T-helper 2 cell (primary cell): Measurements from ENCODE around the gene ABCA3.
"Not testable (repeated sequence)": the region's sequence is repeated elsewhere in the genome, so short reads cannot be mapped to it uniquely, and the experiment has no call there.

ENCODE experiments used
- DNase-seq, 5 experiments: peaks; one replicate each; pipeline versions ENCODE4 v3.0.0 to v3.0.0-alpha.2; 2012 to 2022
- total RNA-seq, 2 donors: gene quantifications; one replicate each; lab custom pipeline; 2026; lab: John Stamatoyannopoulos, UW

Gene ABCA3
- total RNA-seq, result 16.8 to 17.0 reads per million in 2 donors

DNA sequence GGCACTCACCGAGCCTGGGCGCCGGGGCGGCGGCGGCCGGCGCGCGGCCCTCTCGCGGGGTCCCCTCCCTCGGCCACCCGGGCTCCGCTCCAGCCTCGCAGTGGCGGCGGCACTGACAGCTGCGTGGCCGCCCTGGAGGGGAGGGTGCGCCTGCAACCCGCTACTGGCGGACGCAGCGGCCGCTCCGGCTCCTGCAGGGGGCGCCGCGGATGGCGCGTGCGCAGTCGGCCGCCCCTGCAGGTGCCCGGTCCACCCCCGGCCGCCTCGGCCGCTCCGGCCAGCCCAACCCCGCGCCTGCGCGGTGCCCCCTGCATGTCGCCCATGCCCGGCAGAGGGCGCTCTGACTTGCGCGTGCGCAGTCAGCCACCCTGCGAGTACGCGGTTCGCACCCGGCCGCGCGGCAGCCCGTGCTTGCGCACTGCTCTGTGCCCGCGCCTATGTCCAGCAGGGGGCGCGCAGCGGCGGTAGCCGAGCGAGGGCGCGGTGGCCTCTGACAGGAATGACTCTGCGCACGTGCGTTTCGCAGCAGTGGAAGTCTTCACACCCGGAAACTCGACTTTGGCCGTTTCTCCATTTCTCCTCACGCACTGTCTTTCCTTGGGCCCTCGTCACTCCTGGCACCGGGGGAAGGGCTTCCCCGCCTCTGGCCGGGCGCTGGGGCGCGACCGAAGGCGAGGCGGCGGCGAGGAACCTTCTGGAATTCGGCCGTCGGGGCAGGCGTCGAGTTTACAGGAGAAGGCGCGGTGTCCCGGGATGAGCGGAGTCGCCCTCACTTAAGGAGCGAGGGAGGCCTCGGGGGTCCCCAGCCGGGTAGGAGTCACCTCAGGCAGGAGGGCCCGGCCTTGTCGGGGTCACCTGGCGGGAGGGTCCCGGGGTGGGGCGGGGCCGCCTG is at the start of gene ABCA3:
TSS of gene ABCA3 (minus strand) at position 165 of the 892 bp plus-strand sequence. CDS start 14,262 bp downstream, outside the sequence.
- DNase-seq, result peak; percentile 88 to 94 (median 89)

DNA sequence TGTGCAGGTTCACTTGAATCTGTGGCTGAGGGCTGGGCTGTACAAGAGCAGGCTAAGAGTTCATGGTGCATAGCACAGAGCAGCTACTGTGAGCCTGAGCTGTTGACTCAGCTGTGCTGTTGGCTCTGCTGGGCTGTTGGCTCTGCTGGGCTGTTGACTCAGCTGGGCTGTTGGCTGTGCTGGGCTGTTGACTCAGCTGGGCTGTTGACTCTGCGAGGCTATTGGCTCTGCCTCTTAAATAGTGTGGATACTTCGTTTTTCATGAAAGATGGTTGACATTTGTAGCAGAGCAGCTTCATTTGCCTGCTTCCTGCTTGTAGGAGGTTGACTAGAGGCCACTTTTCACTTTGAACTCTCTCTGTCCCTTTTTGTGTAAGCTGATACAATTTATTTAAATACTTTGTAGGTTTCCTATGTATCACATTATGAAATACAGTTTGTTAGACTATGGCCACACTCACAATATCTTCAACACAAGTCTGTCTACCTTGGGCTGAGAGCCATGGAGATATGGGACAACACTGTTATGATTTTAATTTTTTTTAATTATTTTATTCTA is 48.4 kb upstream of the ABCA3 start:
- DNase-seq, result no peak

- DNase-seq, result no peak
Measured at GRCh38 chr16:2388139-2388874, 47.8 kb upstream of the ABCA3 start.

DNA sequence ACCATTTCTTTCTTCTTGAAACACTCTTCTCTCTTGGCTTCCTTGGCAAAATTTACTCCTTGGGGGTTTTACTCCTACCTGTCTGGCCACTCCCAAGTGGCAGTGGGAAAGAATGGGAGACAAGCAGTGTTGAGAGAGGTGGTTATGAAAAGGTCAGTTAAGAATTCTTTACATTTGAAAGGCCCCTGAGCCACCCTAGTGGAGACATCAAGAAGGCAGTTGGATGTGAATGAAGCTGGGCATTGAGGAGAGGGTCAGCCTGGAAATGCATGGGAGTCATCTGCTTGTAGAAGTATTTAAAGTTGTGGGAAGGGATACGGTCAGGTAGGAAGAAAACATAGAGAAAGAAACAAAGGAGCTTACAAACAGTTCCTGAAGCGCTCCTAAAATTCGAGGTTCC is 46.5 kb upstream of the ABCA3 start:
- no peak for DNase-seq

GRCh38 chr16:2385982-2386381 is 45.5 kb upstream of the ABCA3 start:
- DNase-seq, result not testable (repeated sequence)

- no peak for DNase-seq
Measured at GRCh38 chr16:2385190-2385836, 44.8 kb upstream of the ABCA3 start.

DNA sequence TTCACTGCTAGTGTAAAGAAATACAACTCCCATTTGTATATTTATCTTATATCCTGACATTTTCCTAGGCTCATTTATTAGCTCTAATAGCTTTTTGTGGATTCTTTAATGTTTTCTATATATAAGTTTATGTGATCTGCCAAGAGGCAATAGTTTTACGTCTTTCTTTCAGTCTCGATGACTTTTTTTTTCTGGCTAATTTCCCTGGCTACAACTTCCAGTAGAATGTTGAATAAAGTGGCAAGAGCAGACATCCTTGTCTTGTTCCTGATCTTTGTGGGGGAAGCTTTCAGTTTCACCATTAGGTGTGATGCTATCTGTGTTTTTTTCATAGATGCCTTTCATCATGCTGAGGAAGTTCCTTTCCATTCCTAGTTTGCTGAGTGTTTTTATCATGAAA is 43.9 kb upstream of the ABCA3 start:
- DNase-seq, result no peak

GRCh38 chr16:2383501-2383900 is 43.0 kb upstream of the ABCA3 start:
- DNase-seq, result no peak

DNA sequence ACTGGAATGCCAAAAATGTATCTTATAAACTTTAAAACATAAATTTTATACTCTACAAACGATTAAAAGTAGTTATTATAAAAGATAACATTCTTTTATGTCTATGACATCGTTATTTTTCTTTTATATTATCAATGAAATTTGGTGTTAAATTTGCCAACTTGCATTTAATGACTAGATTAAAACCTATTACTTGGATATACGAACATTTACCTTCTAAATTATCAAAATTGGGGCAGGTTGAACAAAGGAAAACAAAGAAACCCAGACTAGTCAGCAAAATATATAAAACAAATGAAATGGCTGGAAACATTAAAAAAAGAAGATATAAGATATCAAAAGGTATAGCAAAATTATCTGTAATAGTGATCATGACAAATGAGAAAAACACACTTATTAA is 34.1 kb upstream of the ABCA3 start:
- no peak for DNase-seq

DNA sequence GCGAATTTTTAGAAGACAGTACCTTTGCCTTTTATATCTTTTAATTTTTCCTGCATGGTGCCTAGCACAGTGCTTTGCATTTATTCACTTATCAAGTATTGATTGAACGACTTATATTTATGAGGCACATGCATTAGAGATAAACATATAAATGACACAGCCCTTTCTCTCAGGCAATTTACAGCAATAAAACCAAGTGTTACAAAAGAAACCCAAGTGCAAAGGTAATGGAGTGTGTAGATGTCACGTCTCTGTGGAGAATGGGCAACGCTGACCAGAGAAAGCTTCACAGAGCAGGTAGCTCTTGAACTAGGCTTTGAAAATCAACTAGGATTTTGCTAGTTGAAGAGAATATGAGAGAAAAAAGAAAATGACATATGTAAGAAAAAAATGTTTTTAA is 32.6 kb upstream of the ABCA3 start:
- DNase-seq, result no peak

DNA sequence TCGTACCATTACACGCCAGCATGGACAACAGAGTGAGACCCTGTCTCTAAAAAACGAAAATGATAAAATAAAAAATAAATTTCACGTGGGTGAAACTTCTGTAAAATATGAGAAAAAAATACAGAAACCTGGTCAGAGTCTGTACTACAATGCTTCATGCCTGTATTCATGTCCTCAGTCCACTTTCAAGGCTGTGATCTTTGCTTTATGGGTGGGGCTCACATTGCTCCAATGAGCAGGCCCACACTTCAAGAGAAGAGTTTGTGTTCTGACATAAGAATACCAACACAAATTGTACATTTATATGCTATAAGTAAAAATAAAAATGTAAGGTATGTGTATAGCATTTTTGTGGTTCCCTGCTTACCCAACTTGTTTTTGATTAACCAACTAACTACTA is 32.2 kb upstream of the ABCA3 start:
- no peak for DNase-seq

DNA sequence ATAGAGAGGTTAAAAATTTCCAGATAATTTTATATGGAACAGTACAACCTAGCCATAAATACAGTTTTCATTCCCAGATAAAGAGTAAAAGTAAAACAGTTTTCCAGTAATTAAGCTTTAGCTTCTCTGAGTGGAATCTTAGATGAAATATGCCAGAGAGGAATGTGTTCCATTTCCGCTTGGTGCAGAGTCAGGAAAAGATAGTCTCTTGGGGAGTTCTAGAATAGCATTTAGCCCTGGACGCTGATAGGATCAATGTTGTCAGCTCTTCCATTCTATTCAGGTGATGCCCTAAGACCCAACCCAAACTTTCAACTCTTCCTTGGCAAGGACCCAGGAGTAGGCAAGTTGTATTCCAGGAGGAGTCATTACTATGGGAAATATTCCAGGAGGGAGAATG is 30.9 kb upstream of the ABCA3 start:
- no peak for DNase-seq

GRCh38 chr16:2370721-2371120 is 30.2 kb upstream of the ABCA3 start:
- DNase-seq, result no peak

DNA sequence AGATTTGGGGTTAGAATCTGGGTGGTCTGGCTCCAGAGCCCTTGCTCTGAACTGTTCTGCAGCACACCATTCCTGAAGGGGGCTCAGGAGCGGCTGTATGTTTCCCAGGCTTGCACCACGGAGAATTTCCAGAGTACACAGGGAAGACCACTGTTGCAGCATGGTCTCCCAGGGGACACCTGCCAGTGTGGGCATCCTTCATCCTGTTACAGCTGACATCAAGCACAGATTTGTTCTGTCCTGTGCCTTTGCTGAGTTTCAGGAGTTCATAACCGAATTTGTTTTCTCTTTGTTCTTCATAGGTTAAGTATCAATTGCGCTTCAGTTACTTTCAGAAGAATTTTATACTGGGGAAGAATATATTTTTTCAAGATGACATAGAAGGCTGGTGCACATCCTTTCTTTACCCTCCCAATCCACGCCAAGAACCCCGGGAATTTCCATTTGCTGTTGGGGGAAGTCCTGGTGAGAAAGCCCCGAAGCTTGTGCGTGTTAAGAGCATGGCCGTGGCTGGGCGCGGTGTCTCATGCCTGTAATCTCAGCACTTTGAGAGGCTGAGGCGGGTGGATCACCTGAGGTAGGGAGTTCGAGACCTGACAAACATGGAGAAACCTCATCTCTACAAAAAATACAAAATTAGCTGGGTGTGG is 26.3 kb upstream of the ABCA3 start:
- DNase-seq, result peak in 1 of 5 experiments; percentile 16

GRCh38 chr16:2365397-2366294 is 25.1 kb upstream of the ABCA3 start:
- no peak for DNase-seq

DNA sequence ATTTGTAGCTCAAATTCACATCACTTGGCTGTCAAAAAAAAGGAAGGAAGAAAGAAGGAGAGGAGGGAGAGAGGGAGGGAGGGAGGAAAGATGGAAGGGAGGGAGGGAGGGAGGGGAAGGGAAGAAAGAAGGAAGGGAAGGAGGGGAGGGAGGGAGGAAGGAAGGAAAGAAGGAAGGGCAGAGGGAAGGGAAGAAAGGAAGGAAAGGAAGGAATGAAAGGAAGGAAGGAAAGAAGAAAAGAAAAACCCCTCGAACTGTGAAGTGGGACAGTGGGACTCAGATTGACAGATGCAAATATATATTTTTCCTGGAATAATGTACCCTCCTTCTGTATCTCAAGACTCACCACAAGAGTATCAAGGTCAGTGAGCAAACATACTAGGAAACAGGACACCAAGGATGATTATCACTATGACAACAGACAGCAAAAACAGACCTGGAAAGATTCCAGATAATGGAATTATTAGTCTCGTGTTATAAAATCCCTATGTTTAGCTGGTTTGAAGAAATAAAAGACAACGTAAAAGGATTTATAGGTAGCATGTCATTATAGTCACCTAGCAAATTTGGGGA is 24.2 kb upstream of the ABCA3 start:
- DNase-seq, result no peak

GRCh38 chr16:2362218-2362617 is 21.7 kb upstream of the ABCA3 start:
- no peak for DNase-seq

- DNase-seq, result no peak
Measured at GRCh38 chr16:2361129-2361528, 20.6 kb upstream of the ABCA3 start.

DNA sequence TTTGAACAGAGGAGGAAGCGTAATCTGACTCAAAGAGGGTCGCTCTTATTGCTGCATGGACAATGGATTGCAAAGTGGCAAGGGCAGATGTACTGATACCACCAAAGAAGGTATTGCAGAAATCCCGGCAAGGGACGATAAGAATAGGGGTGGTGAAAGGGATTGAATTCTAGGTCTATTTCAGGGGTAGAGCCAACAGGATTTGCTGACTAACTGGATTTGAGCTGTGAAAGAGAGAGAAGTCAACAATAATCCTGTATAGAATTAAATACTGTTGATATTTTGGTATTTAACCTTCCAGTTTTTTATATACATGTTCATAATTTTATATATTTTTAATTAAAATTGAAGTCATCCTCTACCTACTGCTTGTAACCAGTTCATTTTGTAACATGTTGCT is 19.4 kb upstream of the ABCA3 start:
- DNase-seq, result no peak

DNA sequence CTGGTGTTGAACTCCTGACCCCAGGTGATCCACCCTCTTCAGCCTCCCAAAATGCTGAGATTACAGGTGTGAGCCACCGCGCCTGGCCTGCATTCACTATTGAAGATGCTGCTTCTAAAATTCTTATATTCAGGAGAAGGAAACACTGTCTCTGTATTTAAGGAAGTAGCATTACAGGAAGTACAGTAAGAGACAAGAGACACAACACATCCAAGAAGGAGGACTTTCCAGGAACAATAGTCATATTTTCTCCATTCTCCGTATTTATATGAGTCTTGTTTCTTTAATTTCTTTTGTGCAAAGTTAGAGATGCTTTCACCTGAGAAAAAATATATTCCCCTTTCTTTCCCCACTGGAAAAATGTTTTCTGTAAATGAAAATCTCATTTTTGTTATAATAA is 18.3 kb upstream of the ABCA3 start:
- DNase-seq, result no peak

- DNase-seq, result no peak
Measured at GRCh38 chr16:2357331-2357730, 16.8 kb upstream of the ABCA3 start.
